ENCODE results near the gene NEDD8.

NEDD8 gene

DNA sequence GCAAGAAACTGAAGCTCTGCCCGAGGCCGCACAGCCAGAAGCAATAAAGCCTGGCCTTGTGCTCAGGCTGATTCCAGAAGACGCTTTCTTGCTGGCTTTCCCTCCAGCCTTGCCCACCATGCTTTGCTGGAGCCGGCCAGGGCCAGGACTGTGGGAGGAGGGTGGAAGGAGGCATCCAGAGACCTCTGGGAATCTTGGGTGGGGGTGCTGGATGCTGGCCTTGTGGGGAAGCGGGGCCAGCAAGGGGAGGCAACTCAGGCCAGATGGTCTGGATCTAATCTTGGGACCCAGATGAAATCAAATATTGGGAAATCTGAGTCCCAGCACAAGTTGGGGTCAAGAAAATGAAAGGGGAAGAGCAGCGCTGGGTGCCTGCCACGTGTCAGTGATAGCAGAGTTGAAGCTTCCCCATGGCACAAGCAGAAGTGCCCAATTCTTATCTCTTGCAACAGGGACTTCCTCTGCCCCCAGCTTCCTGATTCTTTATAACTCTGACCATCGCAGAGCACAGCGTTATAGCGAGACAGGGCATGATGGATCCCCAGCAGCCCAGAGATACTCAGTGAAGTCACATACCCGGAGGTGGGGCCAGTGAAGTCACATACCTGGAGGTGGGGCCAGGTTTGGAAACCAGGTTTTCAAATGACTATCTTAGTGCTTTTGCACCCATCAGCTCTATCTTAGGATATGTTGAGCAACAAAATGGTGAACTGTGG is 45.6 kb upstream of the NEDD8 start:
- TF ChIP-seq, protein P1, sequence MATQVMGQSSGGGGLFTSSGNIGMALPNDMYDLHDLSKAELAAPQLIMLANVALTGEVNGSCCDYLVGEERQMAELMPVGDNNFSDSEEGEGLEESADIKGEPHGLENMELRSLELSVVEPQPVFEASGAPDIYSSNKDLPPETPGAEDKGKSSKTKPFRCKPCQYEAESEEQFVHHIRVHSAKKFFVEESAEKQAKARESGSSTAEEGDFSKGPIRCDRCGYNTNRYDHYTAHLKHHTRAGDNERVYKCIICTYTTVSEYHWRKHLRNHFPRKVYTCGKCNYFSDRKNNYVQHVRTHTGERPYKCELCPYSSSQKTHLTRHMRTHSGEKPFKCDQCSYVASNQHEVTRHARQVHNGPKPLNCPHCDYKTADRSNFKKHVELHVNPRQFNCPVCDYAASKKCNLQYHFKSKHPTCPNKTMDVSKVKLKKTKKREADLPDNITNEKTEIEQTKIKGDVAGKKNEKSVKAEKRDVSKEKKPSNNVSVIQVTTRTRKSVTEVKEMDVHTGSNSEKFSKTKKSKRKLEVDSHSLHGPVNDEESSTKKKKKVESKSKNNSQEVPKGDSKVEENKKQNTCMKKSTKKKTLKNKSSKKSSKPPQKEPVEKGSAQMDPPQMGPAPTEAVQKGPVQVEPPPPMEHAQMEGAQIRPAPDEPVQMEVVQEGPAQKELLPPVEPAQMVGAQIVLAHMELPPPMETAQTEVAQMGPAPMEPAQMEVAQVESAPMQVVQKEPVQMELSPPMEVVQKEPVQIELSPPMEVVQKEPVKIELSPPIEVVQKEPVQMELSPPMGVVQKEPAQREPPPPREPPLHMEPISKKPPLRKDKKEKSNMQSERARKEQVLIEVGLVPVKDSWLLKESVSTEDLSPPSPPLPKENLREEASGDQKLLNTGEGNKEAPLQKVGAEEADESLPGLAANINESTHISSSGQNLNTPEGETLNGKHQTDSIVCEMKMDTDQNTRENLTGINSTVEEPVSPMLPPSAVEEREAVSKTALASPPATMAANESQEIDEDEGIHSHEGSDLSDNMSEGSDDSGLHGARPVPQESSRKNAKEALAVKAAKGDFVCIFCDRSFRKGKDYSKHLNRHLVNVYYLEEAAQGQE (IDR thresholded peaks at IDR 0.05; ENCODE audit: insufficient read depth in 1 of 2, low read depth in 2 of 2, low read length in 2 of 2): no peak
- TF ChIP-seq TAF1 (IDR thresholded peaks at IDR 0.05; ENCODE audit: borderline replicate concordance, insufficient read depth, low read length) (no peak), FOXP2 (optimal IDR thresholded peaks at IDR 0.05; ENCODE audit: borderline replicate concordance, extremely low read depth, extremely low read length, insufficient read depth) (no peak), SIN3A (IDR thresholded peaks at IDR 0.05; ENCODE audit: borderline replicate concordance, insufficient read depth, low read length) (no peak), POLR2AphosphoS5 (IDR thresholded peaks at IDR 0.05; ENCODE audit: low read depth, low read length) (no peak)

DNA sequence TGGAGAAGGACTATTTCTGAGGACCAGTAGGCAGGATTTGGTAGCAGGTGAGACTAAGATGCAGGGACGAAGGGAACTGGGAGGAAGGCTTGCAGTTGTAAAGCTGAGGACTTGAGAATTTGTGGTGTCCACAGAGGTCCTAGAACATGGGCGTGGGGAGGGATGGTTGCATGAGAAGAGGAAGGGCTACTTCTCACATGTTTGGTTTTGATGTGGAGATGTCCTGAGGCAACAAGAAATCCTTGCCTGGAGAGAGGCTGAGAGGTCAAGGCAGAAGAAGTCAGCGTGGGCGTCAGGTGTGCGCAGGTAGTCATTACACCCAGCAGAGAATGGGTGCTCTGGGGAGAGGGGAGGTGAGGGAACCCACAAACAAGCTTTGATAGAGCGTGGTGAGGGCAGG is 44.9 kb upstream of the NEDD8 start:
- TF ChIP-seq POLR2AphosphoS5 (IDR thresholded peaks at IDR 0.05; ENCODE audit: low read depth, low read length): no peak
- TF ChIP-seq, protein P1 (IDR thresholded peaks at IDR 0.05; ENCODE audit: insufficient read depth in 1 of 2, low read depth in 2 of 2, low read length in 2 of 2): no peak
- no peak for TF ChIP-seq TAF1 (IDR thresholded peaks at IDR 0.05; ENCODE audit: borderline replicate concordance, insufficient read depth, low read length)
- TF ChIP-seq FOXP2 (optimal IDR thresholded peaks at IDR 0.05; ENCODE audit: borderline replicate concordance, extremely low read depth, extremely low read length, insufficient read depth): no peak
- no peak for TF ChIP-seq SIN3A (IDR thresholded peaks at IDR 0.05; ENCODE audit: borderline replicate concordance, insufficient read depth, low read length)

DNA sequence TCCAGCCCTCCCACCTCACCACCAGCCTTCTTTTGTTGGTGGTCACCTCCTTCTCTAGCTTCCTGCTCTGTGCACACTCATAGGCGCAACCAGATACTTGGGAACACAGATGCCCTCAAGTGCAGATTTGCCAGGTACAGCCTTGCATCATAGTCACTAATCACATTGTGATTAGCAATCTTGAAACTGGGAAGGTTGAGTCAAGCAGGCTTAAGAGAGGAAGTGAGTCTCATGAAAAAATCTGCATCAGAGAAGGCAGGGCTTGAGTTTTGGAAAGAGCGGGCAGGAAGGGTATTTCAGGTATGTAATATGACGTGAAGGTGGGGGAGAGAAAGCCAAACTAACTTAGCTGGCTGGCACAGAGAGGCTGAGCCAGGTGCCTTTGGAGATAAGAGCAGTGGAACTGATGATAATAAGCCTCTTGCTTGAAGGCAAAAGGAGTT is 42.0 kb upstream of the NEDD8 start:
- TF ChIP-seq TAF1 (IDR thresholded peaks at IDR 0.05; ENCODE audit: borderline replicate concordance, insufficient read depth, low read length) (no peak), POLR2AphosphoS5 (IDR thresholded peaks at IDR 0.05; ENCODE audit: low read depth, low read length) (no peak), SIN3A (IDR thresholded peaks at IDR 0.05; ENCODE audit: borderline replicate concordance, insufficient read depth, low read length) (no peak), FOXP2 (optimal IDR thresholded peaks at IDR 0.05; ENCODE audit: borderline replicate concordance, extremely low read depth, extremely low read length, insufficient read depth) (no peak)
- TF ChIP-seq, protein P1 (IDR thresholded peaks at IDR 0.05; ENCODE audit: insufficient read depth in 1 of 2, low read depth in 2 of 2, low read length in 2 of 2): no peak

DNA sequence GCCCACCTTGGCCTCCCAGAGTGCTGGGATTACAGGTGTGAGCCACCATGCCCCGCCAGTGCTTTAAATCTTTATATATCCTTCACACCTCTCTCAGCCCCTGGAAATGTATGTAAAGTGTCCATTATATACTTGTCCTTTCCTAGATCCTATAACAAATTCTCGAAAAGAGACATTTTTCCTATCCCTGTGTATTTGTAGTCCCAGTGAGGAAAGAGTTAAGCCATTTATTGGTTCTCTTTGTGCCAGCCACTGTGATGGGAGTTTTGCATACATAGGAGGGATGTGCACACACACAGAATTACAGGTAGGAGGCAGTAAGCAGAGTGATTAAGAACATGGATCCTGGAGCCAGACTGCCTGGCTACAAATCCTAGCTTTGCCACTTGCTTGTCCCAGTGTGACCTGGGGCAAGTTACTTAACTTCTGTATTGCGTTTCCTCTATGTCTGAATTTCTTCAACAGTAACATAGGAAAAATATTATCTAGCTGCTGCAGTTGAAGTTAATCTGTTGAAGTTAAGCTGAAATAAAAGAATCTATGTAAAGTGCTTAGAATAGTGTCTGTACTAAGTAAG is 41.3 kb upstream of the NEDD8 start:
- TF ChIP-seq POLR2AphosphoS5 (IDR thresholded peaks at IDR 0.05; ENCODE audit: low read depth, low read length) (no peak), TAF1 (IDR thresholded peaks at IDR 0.05; ENCODE audit: borderline replicate concordance, insufficient read depth, low read length) (no peak), FOXP2 (optimal IDR thresholded peaks at IDR 0.05; ENCODE audit: borderline replicate concordance, extremely low read depth, extremely low read length, insufficient read depth) (no peak), SIN3A (IDR thresholded peaks at IDR 0.05; ENCODE audit: borderline replicate concordance, insufficient read depth, low read length) (no peak)
- TF ChIP-seq, protein P1 (IDR thresholded peaks at IDR 0.05; ENCODE audit: insufficient read depth in 1 of 2, low read depth in 2 of 2, low read length in 2 of 2): no peak

All from PFSK-1 (cell line).